ENCODE results near the gene STARD10. TPM values are rescaled to one million over a fixed set of nuclear protein-coding genes. Genes with fewer than 3 reads are reported as not detected.
A peak's percentile ranks its signal among the peaks of the same experiment; 100 is the strongest.

The STARD10 gene
- total RNA-seq, 1 donor from 2014 or later = 19.8 TPM

DNA sequence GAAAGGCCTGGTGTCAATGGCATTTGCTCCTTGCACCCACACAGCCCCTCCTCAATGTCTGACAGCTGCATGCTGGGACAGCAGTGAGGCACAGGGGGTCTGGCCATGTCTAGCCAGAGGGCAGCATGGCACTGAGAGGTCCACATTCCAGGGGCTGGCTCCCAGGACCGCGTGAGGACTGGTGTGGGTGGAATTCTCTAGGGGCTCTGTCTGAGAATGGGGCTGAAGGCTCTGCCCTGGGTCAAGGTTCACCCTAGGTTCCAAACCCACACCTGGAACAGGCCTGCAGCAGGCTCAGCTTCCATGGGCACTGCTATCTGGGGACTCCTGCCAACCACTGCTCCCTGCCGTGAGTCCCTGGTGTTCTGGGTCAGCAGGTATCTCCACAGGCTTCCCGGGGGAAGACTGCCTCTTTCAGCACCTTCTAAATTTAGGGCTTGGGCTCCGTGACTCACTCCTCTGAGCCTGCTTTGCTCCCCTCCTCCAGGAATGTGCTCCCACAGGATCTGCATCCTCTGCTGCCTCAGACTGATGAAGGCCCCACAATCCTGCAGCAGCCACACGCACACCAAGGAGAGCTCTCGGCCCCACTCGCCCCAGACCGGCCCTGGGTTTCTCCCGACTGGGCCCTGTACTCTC, 4.2 kb downstream of the STARD10 start:
- H3K4me3 Mint-ChIP-seq = no peak overlapping the region
- intact Hi-C loops (cut with micrococcal nuclease) = loop anchor here (5.0 kb wide), 1 partner anchor 567 kb away; the partner anchor contains the start of gene INPPL1
- no peaks in the 10 kb centered on the region for H3K27me3 Mint-ChIP-seq (ENCODE audit: insufficient read depth)
- H3K9me3 Mint-ChIP-seq = no peaks in the 10 kb centered on the region
- H3K36me3 Mint-ChIP-seq (ENCODE audit: low read depth) = no peaks in the 10 kb centered on the region
- H3K4me1 Mint-ChIP-seq (ENCODE audit: low read depth) = peaks cover 39% of the 10 kb centered on the region
- DNase-seq (ENCODE audit: low spot score) = no peak
- no peak overlapping the region for H3K27ac Mint-ChIP-seq

DNA sequence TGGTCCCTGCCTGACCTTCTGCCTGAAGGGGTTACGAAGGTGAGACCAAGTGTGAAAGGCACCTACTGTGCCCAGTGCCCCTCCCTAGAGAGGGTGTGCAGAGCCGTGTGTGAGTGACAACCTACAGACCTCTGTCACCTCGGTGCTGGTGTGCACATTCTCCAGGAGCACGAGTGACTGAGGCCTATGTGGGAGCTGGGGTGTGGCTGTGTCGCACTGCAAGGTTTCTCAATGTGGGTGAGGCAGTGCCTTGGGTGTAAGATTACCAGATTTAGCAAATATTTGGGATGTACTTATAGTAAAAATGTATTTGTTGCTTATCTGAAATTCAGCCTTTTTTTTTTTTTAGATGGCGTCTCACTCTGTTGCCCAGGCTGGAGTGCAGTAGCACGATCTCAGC, 5.6 kb downstream of the STARD10 start:
- Mint-ChIP-seq H3K4me1 (ENCODE audit: low read depth) (peaks cover 27% of the 10 kb centered on the region), H3K4me3 (no peak overlapping the region), H3K36me3 (ENCODE audit: low read depth) (no peaks in the 10 kb centered on the region), H3K27ac (peak overlapping the region; percentile 34), H3K9me3 (no peaks in the 10 kb centered on the region), H3K27me3 (ENCODE audit: insufficient read depth) (no peaks in the 10 kb centered on the region)
- DNase-seq (ENCODE audit: low spot score) = no peak
- intact Hi-C loops (cut with micrococcal nuclease) = no loop called here

DNA sequence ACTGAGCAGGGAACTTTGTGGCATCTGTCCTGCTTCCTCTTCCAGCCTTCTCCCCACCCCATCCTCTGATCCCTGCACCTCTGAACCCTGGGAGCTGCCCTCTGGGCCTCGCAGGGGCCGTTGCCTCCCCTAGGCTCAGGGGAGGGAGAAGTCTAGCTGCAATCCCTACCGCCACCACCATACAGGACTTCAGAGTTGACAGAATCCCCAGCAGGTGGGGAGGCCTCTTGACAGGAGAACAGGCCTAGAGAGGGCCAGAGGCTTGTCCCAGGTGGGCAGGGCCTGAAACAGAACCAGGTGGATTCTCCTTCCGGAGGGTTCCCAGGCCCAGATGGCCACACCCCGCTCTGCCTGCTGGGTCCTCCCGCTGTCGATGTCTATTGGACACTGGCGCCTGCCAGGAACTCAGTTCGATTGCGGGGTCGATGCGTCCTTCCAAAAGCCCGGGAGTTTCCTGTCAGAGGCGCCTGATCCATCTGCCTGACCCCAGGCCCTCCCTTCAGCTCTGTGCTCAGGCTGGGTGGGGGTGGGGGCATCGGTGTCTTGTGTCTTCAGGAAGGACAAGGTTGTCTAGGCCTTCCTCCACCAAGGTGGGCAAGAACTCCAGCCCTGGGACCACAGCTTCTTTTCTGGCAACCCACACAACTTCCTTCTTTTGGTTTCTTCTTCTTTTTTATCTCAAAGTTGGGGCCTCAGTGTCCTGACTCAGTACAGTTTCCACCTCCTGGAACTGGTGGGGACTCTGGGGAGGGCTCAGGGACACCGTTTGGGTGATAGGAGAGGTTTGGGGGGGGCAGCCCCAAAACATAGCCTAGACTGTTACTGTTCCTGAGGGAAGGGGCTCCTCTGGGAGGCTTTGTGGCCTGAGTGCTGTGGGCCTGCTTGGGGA, 6.4 kb downstream of the STARD10 start:
- no peak for DNase-seq (ENCODE audit: low spot score)
- intact Hi-C loops (cut with micrococcal nuclease) = no loop called here
- H3K9me3 Mint-ChIP-seq = no peaks in the 10 kb centered on the region
- H3K36me3 Mint-ChIP-seq (ENCODE audit: low read depth) = no peaks in the 10 kb centered on the region
- H3K4me1 Mint-ChIP-seq (ENCODE audit: low read depth) = peaks cover 23% of the 10 kb centered on the region
- H3K4me3 Mint-ChIP-seq = no peak overlapping the region
- no peaks in the 10 kb centered on the region for H3K27me3 Mint-ChIP-seq (ENCODE audit: insufficient read depth)
- H3K27ac Mint-ChIP-seq = no peak overlapping the region

DNA sequence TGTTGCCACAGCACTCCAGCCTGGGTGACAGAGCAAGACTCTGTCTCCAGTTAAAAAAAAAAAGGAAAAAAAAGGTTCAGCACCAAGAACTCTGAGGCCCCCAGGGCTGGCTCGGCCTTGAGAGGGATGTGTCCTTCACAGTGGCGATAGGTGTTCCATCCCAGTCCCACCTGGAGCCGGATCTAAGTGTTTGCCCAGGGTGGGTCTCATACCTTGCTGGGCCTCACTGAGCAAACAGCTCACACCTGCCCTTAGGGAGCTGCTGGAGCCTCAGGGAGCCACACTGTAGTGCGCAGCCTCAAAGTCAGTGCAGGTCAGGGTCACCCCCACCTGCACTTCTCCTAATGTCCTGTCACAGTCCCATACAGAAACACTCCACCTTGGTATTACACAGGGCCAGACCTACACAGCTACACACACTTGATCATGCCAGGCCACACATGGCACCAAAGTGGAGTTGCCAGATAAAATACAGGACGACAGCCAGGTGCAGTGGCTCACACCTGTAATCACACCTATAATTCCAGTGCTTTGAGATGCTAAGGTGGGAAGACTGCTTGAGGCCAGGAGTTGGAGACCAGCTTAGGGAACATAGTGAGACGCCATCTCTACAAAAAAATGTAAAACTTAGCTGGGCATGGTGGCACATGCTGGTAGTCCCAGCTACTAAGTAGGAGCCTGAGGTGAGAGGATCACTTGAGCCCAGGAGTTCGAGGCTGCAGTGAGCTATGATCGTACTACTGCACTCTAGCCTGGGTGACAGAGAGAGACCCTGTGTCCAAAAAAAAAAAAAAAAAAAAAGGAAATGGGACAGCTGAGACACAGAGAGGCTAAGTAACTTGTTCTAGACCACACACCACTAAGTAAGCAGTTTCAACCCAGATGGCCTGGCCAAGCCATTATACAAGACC, 7.3 kb downstream of the STARD10 start:
- Mint-ChIP-seq H3K27ac (no peak overlapping the region), H3K4me1 (ENCODE audit: low read depth) (peaks cover 26% of the 10 kb centered on the region), H3K36me3 (ENCODE audit: low read depth) (no peaks in the 10 kb centered on the region), H3K4me3 (no peak overlapping the region), H3K9me3 (no peaks in the 10 kb centered on the region), H3K27me3 (ENCODE audit: insufficient read depth) (no peaks in the 10 kb centered on the region)
- intact Hi-C loops (cut with micrococcal nuclease) = no loop called here
- no peak for DNase-seq (ENCODE audit: low spot score)

DNA sequence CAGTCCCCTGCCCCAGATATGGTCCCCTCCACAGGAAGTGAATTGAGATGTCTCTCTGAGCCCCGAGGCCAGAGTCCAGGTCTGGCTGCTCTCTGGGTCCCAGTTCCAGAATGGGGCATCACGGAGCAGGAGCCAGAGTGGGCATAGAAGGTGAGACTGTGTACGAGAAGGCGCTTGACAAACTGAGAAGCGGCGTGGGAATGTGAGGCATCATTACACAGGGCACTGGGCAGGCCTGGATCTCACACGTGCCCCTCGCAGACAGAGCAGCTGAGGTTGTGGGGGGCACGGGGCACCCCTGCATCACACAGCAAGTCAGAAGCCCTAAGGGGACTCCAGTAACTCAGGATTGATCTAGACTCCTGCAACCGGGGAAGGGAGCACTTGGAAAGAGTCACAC, 9.2 kb downstream of the STARD10 start:
- Mint-ChIP-seq H3K4me1 (ENCODE audit: low read depth) (peaks cover 32% of the 10 kb centered on the region), H3K9me3 (no peaks in the 10 kb centered on the region), H3K27ac (no peak overlapping the region), H3K36me3 (ENCODE audit: low read depth) (peaks cover 2% of the 10 kb centered on the region), H3K4me3 (no peak overlapping the region), H3K27me3 (ENCODE audit: insufficient read depth) (peaks cover 3% of the 10 kb centered on the region)
- intact Hi-C loops (cut with micrococcal nuclease) = no loop called here
- DNase-seq (ENCODE audit: low spot score) = no peak

DNA sequence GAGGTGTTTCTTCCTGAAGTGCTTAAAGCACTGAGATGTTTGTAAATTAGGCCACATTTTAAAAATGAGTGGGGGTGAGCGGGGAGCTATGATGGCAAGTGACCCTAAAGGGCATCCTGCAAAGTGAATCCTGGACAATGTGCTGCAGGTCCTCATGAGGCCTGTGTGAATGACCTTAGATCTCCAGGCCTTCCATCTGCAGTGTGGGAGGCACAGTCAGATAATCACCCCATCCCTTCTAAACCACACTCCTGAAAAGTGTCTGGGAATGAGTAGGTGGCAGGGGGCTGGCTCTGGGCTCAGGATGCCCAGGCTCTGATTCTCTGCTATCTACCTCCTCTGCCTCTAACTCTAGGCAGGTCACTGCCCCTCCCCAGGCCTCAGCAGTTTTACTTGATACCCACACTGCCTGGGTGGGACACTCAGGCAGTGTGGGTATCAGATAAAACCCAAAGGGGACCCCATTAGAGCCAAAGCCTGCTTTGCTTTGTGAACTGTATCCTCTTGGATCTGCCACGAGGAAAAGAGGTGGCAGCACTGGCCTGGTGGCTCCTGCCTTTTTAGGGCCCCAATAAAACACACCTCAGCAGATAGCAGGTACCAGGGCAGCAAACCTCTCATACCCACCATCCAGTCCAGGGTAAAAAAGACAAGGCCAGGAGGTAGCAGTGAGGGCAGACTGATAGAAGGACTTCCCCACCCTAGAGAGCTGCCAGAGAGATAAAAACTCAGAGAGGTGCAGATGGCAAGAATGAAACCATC, 10.5 kb downstream of the STARD10 start:
- peaks cover 6% of the 10 kb centered on the region for H3K36me3 Mint-ChIP-seq (ENCODE audit: low read depth)
- peaks cover 35% of the 10 kb centered on the region for H3K4me1 Mint-ChIP-seq (ENCODE audit: low read depth)
- H3K9me3 Mint-ChIP-seq = no peaks in the 10 kb centered on the region
- no peak overlapping the region for H3K27ac Mint-ChIP-seq
- DNase-seq (ENCODE audit: low spot score) = no peak
- peak overlapping the region; percentile 80 for H3K4me3 Mint-ChIP-seq
- intact Hi-C loops (cut with micrococcal nuclease) = no loop called here
- peaks cover 3% of the 10 kb centered on the region for H3K27me3 Mint-ChIP-seq (ENCODE audit: insufficient read depth)

DNA sequence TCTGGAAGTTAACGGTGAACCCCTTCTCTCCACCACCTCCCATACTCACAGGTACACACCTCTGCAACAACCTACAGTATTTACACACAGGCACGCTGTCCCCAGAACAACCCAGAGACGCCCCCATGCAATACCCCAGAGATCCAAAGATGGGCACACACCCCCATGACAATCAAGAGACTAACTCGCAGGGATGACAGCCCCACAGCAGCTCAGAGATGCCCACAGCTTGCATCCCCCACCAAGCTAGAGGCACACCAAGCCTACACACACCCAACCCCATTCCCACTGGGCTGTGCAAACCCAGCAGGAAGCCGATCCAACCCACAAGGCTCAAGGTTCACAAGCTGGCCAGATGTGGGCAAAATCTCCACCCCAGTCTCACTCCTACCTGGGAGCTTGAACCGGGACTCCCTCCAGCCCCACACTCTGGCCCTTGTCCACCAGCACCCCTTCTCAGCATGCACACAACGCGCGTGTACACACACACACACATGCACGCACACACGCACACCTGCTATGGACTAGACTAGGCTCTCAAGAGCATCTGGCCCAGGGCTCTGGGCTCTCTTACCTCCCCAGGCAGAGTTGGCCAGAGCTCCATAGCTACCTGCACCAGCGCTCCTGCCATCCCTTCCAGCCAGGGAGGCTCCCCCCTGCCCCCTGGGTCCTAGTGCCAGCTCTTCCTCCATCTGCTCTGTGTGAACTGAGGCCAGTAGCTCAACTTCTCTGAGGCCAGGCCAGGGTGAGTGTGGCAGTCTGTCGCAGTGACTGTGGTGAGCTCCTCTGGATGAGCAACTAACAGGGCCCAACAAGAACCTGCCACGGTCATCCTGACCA, 11.5 kb downstream of the STARD10 start:
- no peaks in the 10 kb centered on the region for H3K9me3 Mint-ChIP-seq
- peak overlapping the region; percentile 80 for H3K4me3 Mint-ChIP-seq
- no peak for DNase-seq (ENCODE audit: low spot score)
- peaks cover 6% of the 10 kb centered on the region for H3K36me3 Mint-ChIP-seq (ENCODE audit: low read depth)
- intact Hi-C loops (cut with micrococcal nuclease) = loop anchor here (1.0 kb wide), 1 partner anchor 11 kb away; no protein-coding TSS in a partner anchor
- peaks cover 25% of the 10 kb centered on the region for H3K4me1 Mint-ChIP-seq (ENCODE audit: low read depth)
- H3K27me3 Mint-ChIP-seq (ENCODE audit: insufficient read depth) = peaks cover 3% of the 10 kb centered on the region
- H3K27ac Mint-ChIP-seq = peak overlapping the region; percentile 64

DNA sequence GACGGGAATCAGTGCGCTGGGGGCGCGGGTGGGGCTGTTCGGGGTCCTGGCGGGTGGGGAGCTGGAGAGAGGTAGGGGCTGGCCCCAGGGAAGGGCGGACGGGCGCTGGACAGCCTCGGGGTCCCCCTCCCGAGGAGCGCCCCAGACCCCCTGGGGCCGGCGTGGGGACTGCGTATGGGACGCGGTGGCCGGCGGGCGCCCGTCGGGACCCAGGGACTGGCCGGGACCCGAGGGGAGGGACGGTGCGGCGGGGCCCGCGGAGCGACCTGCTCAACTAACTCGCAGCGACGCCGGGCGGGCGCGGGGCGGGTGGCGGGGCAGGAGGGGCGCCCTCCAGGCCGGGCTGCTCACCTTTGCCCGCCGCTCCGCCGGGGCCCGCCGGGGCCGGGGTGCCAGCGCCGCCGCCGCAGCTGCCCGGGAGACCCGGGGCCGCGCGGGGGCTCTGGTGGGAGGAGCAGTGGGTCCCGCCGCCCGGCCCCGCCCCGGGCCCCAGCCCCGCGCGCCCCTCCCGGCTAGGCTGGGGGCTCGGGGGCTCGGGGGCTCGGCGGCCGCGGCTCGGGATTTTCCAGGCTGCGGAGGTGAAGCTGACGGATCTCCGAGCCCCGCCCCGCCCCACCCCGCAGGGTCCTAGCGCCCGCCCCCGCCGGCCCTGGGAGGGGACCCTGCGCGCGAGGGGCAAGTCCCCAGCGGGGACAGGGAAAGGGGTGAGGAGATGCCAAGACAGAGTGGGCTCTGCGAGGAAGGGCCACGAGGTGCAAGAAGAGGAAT, 12.3 kb downstream of the STARD10 start:
- Mint-ChIP-seq H3K9me3 (no peaks in the 10 kb centered on the region), H3K36me3 (ENCODE audit: low read depth) (peaks cover 6% of the 10 kb centered on the region), H3K27ac (peak overlapping the region; percentile 64), H3K4me3 (peak overlapping the region; percentile 80), H3K27me3 (ENCODE audit: insufficient read depth) (peaks cover 3% of the 10 kb centered on the region), H3K4me1 (ENCODE audit: low read depth) (peaks cover 25% of the 10 kb centered on the region)
- peak; percentile 50 for DNase-seq (ENCODE audit: low spot score)
- intact Hi-C loops (cut with micrococcal nuclease) = loop anchor here (1.0 kb wide), 2 partner anchors 12 to 32 kb away; no protein-coding TSS in a partner anchor

DNA sequence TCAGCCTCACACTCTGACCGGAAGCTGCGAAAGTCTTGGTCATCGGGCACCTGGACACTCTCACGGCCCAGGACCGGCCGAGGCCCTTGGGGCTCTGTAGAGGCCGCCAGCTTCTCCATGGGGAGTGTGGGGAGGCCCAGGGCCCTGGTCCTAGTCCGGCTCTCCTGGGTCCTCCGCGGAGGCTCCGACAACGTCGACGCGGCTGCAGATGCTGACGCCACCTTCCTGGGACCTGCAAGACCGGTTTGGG, 12.9 kb downstream of the STARD10 start:
- peak overlapping the region; percentile 79 for H3K4me3 Mint-ChIP-seq
- intact Hi-C loops (cut with micrococcal nuclease) = loop anchor here (1.0 kb wide), 1 partner anchor 32 kb away; no protein-coding TSS in a partner anchor
- peaks cover 27% of the 10 kb centered on the region for H3K4me1 Mint-ChIP-seq (ENCODE audit: low read depth)
- no peak for DNase-seq (ENCODE audit: low spot score)
- peaks cover 3% of the 10 kb centered on the region for H3K27me3 Mint-ChIP-seq (ENCODE audit: insufficient read depth)
- H3K27ac Mint-ChIP-seq = no peak overlapping the region
- H3K36me3 Mint-ChIP-seq (ENCODE audit: low read depth) = peaks cover 6% of the 10 kb centered on the region
- H3K9me3 Mint-ChIP-seq = no peaks in the 10 kb centered on the region

DNA sequence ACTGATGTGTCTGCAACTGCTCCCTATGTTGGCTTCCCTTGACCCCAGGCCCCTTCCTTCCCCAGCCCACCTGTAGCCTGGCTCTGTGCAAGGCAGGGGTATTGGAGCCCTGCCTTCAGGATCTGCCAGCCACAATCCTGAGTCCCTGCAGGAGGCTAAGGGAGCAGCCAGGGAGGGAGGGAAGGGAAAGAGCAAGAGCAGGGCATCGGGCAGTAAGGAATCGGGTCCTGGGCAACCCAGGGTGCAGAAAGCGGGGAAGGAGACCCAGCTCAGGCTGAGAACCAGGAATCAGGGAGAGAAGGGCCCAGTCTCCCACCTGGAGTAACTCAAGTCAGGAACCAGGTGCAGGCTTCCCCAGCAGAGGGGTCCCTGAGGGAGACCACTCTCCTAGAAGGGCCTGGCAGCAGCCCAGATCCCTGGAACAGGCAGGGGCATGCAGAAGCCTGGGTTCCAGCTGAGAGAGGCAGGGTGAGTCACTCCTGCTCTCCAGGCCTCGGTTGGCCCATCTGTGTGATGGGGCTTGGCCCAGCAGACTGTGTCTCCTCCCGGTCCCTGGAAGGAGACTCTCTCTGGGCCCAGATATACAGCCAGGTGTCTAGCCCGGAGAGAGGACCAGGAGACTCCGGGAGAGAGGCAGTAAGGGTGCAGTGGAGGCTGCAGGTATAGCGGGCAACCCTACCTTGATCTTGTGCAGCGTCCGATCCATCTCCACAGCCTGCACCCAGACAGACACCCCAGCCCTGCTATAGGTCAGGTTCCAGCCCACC, 13.4 kb downstream of the STARD10 start:
- Mint-ChIP-seq H3K4me1 (ENCODE audit: low read depth) (peaks cover 27% of the 10 kb centered on the region), H3K9me3 (no peaks in the 10 kb centered on the region), H3K27ac (no peak overlapping the region), H3K36me3 (ENCODE audit: low read depth) (peaks cover 6% of the 10 kb centered on the region), H3K4me3 (peak overlapping the region; percentile 79), H3K27me3 (ENCODE audit: insufficient read depth) (peaks cover 3% of the 10 kb centered on the region)
- DNase-seq (ENCODE audit: low spot score) = no peak
- intact Hi-C loops (cut with micrococcal nuclease) = loop anchor here (1.0 kb wide), 1 partner anchor 33 kb away; no protein-coding TSS in a partner anchor

Data from activated T-helper 1 cell treated with anti-CD3 and anti-CD28 coated beads, Interleukin-12 subunit alpha, Interleukin-12 subunit beta, Interleukin-2, Interleukin-4 antibody, amounts not matched to agents 30 ng/mL and 10 ng/mL and 1 ng/mL, durations not matched to agents 14 hours and 24 hours and 36 hours (primary cell).